KOPT-K1 (cell line): ENCODE data around the gene GAPVD1.
"Not testable (repeated sequence)": the region's sequence is repeated elsewhere in the genome, so short reads cannot be mapped to it uniquely, and the experiment has no call there.

Source experiments
- H3K27ac ChIP-seq: fragments of 200-600 bp; sonication (generic); 2 replicates; pipeline ENCODE4 v1.5.1; 2016; ENCODE audit warnings: antibody characterized with exemption, mild to moderate bottlenecking, low read depth, low read length; ENCODE audit not compliant: poor library complexity, severe bottlenecking
- H3K36me3 ChIP-seq: fragments of 200-600 bp; sonication (generic); 2 replicates; pipeline ENCODE4 v1.5.1; 2017; ENCODE audit warnings: antibody characterized with exemption, mild to moderate bottlenecking, low read length, moderate library complexity; ENCODE audit not compliant: insufficient read depth
- H3K9me3 ChIP-seq: fragments of 200-600 bp; sonication (generic); 2 replicates; pipeline ENCODE4 v1.5.1; 2017; ENCODE audit warnings: antibody characterized with exemption, low read length, mild to moderate bottlenecking; ENCODE audit not compliant: insufficient read depth, poor library complexity, severe bottlenecking

GAPVD1 gene

DNA sequence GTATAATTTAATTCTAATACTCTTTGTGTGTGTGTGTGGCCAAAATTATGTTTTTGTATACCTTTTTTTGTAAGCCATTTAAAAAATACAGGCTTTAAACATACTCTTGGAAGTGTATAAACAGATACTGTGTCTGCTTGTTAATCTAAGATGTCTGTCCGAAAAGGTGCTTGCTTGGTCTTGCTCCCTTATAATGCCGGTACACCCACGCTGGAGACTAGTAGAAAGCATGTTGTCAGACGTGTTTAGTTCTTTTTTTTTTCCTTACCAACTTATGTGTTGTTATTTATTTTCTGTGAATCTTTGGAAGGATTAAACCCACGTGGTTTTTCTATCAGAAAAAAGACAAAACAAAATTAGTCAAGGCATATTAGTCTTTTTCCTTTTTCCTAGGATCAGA, 9.5 kb downstream of the GAPVD1 start:
- no peaks in the 10 kb centered on the region for H3K9me3 ChIP-seq
- H3K27ac ChIP-seq = no peak overlapping the region
- H3K36me3 ChIP-seq = peaks cover 10% of the 10 kb centered on the region

DNA sequence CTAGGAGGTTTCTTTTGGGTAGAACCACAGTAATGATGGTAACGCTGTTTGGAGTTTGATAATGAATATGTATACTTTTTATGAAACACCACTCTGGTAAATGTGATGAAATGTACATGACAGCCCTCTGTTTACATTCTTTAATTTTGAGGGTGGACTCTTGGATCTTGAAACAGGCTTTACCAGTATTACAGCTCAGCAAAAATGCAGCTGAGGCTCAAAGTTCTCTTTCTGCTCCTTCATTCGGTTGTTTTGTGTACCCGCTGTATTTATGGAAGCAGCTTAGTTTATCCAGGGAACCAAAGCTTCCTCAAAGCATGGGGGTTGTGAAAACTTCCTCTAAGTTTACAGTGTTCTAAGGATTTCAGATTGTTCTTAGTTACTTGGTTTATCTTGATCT, 11.1 kb downstream of the GAPVD1 start:
- H3K27ac ChIP-seq = no peak overlapping the region
- no peaks in the 10 kb centered on the region; the same call in none of the 2 replicates for H3K36me3 ChIP-seq
- no peaks in the 10 kb centered on the region for H3K9me3 ChIP-seq

DNA sequence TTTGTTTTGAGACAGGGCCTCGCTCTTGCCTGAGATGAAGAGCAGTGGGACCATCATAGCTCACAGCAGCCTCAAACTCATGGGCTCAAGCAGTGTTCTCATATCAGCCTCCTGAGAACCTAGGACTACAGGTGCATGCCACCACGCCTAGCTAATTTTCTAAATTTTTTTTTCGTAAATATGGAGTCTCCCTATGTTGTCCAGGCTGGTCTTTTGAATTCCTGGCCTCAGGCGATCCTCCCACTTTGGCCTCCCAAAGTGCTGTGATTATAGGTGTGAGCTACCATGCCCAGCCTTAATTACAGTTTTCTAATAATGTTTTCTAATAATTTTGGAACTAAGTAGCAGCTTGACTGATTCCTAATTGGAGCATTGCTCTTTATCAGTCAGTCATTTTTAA, 15.1 kb downstream of the GAPVD1 start:
- Histone ChIP-seq H3K9me3 (no peaks in the 10 kb centered on the region), H3K36me3 (no peaks in the 10 kb centered on the region; the same call in 1 of the 2 replicates), H3K27ac (no peak overlapping the region)

DNA sequence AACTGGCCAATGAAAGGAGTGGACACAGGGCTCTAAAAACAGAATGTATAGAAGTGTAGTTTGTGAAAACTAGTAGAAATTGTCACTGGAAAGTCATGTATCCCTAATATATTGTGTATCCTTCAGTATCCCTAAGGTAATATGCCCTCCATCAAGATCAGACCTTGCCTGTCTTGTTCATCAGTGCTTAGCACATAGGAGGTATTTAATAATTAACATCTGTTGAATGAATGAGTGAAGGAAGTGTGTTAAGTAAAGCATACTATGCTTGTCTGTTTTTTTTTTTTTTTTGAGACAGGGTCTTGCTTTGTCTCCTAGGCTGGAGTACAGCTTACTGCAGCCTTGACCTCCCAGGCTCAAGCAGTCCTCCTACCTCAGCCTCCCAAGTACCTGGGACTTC, 15.8 kb downstream of the GAPVD1 start:
- Histone ChIP-seq H3K9me3 (no peaks in the 10 kb centered on the region), H3K27ac (no peak overlapping the region), H3K36me3 (no peaks in the 10 kb centered on the region; the same call in 1 of the 2 replicates)

DNA sequence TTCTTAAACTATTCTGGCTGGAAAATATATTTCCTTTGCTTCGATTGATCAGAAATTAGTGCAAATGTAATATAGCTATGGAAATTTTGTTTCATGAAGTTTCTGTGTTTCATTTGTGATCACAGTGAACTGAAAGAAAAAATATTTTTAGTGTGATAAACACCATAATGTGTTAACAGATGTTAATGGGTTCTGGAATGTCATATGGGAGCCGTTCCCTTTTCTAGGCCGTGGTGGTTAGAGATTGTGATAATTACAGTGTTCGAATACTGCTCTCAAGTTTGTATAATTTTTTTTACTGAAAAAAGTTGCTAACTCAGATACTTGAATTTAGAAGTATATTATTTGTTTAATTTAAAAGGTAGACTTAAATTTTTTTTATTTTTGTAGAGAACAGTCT, 19.3 kb downstream of the GAPVD1 start:
- Histone ChIP-seq H3K9me3 (no peaks in the 10 kb centered on the region), H3K27ac (no peak overlapping the region), H3K36me3 (no peaks in the 10 kb centered on the region)

DNA sequence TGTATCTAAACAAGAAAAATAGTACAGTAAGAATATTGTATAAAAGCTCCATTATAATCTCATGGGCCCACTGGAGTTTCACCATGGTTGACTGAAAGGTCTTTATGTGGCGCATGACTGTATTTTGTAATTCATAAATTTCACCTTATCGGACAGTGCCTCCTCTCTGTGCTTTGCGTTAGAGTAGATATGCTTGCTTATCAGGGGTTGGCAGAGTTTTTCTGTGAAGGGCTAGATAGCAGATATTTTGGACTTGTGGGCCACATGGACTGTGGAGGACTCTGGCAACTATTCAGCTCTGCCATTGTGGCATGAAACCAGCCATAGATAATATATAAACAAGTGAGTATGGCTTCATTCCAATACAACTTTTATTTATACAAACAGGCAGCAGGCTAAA, 23.2 kb downstream of the GAPVD1 start:
- Histone ChIP-seq H3K9me3 (no peaks in the 10 kb centered on the region), H3K27ac (no peak overlapping the region), H3K36me3 (peaks cover 13% of the 10 kb centered on the region; the same call in 1 of the 2 replicates)

DNA sequence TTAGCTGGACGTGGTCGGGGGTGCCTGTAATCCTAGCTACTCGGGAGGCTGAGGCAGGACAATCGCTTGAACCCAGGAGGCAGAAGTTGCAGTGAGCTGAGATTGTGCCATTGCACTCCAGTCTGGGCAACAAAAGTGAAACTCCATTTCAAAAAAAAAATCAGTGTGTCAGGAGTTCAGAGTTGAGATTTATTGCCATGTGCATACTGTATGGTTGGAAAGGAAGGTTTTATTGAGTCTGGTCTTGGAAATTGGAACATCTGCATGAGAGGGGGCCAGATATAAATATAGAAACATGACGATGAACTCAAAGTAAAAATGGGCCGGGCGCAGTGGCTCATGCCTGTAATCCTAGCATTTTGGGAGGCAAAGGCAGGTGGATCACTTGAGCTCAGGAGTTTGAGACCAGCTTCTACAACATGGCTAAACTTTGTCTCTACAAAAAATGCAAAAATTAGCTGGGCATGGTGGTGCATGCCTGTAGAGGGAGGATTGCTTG, 25.4 kb downstream of the GAPVD1 start:
- peaks cover 13% of the 10 kb centered on the region; the same call in 1 of the 2 replicates for H3K36me3 ChIP-seq
- H3K9me3 ChIP-seq, H3K27ac ChIP-seq: not testable (repeated sequence)

DNA sequence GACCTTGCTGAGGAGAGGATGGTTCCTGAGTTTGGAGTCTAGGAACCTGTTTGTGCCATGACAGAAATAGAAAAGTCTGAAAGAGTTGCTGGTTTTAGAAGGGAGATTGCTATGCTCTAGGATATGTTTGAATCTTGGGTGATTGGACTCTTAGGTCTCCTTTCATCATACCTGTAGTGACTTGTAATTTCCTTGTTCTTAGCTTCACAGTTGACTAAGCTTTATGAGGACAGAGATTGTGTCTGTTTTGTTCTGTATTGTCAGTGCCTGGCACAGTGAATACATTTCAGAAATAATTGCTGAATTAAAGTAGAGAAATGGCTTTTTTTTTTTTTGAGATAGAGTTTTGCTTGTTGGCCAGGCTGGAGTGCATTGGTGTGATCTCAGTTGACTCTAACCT, 31.5 kb downstream of the GAPVD1 start:
- Histone ChIP-seq H3K27ac (no peak overlapping the region), H3K9me3 (no peaks in the 10 kb centered on the region), H3K36me3 (peaks cover 8% of the 10 kb centered on the region; the same call in 1 of the 2 replicates)

DNA sequence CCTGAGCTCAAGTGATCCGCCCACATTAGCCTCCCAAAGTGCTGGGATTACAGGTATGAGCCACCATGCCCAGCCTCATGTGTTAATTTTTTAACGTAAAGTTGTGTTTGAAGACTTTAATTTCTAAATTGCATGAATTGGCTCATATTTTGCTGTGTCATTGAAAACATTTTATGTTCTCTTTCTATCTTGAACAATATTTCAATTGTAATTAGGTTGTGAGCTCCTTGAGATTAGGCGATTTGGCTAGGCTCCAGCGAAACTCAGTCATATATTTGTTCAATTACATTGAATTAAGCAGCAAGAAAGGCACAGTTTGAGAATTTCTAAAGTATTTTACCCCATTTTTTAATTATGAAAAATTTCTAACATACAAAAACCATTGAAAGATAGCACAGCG, 34.0 kb downstream of the GAPVD1 start:
- Histone ChIP-seq H3K36me3 (0 out of 2 replicates have a peak, but pooled peaks cover 3% of the 10 kb centered on the region), H3K27ac (no peak overlapping the region), H3K9me3 (no peaks in the 10 kb centered on the region)

DNA sequence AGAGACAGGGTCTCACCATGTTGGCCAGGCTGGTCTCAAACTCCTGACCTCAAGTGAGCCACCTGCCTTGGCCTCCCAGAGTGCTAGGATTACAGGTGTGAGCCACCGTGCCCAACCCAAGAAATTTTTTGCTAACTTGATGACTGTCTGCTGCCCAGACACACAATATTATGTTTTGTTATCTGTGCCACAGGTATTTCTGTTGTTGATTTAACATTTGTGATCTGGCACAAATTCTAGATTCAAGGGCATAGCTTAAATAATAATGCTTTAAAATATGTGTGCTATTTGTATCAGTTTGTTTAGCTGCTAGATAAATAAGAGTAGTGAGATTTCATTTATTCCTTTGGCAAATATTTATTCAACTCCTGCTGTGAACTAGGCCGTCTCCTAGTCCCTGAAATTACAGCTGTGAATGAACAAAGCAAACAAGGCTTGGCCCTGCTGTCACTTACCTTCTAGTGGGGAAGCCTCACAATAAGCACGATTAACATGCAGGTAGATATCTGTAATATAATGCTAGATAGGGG, 35.3 kb downstream of the GAPVD1 start:
- Histone ChIP-seq H3K27ac (no peak overlapping the region), H3K36me3 (peaks cover 14% of the 10 kb centered on the region; the same call in 1 of the 2 replicates), H3K9me3 (no peaks in the 10 kb centered on the region)

DNA sequence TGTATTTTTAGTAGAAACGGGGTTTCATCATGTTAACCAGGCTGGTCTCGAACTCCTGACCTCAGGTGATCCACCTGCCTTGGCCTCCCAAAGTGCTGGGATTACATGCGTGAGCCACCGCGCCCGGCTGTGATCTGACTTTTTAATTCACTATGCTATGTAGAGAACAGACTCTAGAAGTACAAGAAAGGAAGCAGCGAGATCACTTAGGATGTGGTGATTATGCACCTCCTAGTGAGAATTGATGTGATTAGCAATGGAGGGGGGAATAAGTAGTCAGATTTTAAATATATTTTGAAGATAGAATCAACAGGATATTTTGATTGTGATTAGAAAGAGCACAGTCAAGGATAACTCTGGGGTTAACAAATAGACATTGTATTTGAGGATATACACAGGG, 36.3 kb downstream of the GAPVD1 start:
- Histone ChIP-seq H3K36me3 (peaks cover 24% of the 10 kb centered on the region), H3K27ac (no peak overlapping the region), H3K9me3 (no peaks in the 10 kb centered on the region)

DNA sequence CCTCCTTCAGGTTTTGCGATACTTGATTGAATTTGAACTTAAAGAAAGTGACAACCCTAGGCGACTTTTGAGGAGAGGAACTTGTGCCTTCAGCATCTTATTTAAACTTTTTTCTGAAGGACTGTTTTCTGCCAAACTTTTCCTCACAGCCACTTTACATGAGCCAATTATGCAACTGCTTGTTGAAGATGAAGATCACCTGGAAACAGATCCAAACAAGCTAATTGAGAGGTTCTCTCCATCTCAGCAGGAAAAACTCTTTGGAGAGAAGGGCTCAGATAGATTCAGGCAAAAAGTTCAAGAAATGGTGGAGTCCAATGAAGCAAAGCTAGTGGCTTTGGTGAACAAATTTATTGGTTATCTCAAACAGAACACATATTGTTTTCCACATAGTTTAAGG, 40.6 kb downstream of the GAPVD1 start:
- Histone ChIP-seq H3K27ac (no peak overlapping the region), H3K36me3 (peaks cover 48% of the 10 kb centered on the region), H3K9me3 (no peaks in the 10 kb centered on the region)

DNA sequence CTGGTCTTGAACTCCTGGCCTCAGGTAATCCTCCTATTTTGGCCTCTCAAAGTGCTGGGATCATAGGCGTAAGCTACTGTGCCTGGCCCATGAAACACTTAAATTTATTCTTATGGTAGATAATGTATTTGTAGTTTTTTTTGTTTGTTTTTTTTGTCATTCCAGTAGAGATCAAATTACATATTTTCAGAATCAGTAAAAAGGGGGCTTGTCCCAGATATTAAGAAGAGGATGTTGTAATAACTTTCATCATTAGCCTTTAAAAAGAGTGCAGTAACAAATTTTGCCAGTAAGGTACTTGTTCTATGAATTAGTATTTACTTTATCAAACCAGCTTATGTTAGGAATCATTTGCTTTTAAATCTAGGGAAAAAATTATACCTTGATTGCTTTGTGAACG, 42.6 kb downstream of the GAPVD1 start:
- Histone ChIP-seq H3K27ac (no peak overlapping the region), H3K36me3 (peaks cover 64% of the 10 kb centered on the region), H3K9me3 (no peaks in the 10 kb centered on the region)

DNA sequence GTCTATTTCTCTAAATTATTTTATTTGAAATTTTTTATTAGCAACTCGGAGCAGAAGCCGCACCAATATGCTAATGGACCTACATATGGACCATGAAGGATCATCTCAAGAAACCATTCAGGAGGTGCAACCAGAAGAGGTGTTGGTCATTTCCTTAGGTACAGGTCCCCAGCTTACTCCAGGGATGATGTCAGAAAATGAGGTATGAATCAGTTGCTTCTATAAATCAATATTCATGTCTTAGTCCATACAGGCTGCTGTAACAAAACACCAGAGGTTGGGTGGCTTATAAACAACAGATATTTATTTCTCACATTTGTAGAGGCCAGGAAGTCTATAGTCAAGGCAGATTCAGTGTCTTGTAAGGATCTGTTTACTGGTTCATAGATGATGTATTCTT, 50.8 kb downstream of the GAPVD1 start:
- Histone ChIP-seq H3K27ac (no peak overlapping the region), H3K36me3 (peaks cover 79% of the 10 kb centered on the region), H3K9me3 (no peaks in the 10 kb centered on the region)

DNA sequence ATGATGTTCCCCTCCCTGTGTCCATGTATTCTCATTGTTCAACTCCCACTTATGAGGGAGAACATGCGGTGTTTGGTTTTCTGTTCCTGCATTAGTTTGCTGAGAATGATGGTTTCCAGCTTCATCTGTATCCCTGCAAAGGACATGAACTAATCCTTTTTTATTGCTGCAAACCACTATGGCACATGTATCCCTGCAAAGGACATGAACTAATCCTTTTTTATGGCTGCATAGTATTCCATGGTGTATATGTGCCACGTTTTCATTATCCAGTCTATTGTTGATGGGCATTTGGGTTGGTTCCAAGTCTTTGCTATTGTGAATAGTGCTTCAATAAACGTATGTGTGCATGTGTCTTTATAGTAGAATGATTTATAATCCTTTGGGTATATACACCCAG, 54.7 kb downstream of the GAPVD1 start:
- peaks cover 69% of the 10 kb centered on the region for H3K36me3 ChIP-seq
- H3K27ac ChIP-seq, H3K9me3 ChIP-seq: not testable (repeated sequence)

DNA sequence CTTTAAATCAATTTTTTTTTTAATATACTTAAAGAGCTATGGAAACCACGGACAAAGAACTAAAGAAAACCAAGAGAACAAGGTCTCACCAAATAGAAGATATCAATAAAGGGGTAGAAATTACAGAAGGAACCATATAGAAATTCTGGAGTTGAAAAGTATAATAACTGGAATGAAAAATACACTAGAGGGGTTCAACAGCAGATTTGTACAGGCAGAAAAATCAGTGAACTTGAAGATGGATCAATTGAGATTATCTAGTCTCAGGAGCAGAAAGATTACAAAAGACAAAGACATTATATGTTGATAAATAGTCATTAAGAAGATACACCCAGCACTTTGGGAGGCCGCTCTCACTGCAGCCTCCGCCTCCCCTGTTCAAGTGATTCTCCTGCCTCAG, 56.1 kb downstream of the GAPVD1 start:
- H3K27ac ChIP-seq = no peak overlapping the region
- peaks cover 68% of the 10 kb centered on the region for H3K36me3 ChIP-seq
- peaks cover 6% of the 10 kb centered on the region for H3K9me3 ChIP-seq
